ENCODE data around the gene KIRREL1.

Gene KIRREL1

GRCh38 chr1:158058237-158058985, 65.0 kb downstream of the KIRREL1 start:
- in situ Hi-C loops (cut with MboI; ENCODE audit: low sequenced_read_pairs): no loop called here

- in situ Hi-C loops (cut with MboI; ENCODE audit: low sequenced_read_pairs): no loop called here
These were observed 66.5 kb downstream of the KIRREL1 start for GRCh38 chr1:158059984-158060383.

GRCh38 chr1:158062174-158062573, 68.7 kb downstream of the KIRREL1 start:
- in situ Hi-C loops (cut with MboI; ENCODE audit: low sequenced_read_pairs): no loop called here

GRCh38 chr1:158067662-158068061, 74.2 kb downstream of the KIRREL1 start:
- in situ Hi-C loops (cut with MboI; ENCODE audit: low sequenced_read_pairs): no loop called here

- in situ Hi-C loops (cut with MboI; ENCODE audit: low sequenced_read_pairs): no loop called here
These were observed 75.5 kb downstream of the KIRREL1 start for GRCh38 chr1:158068918-158069317.

- in situ Hi-C loops (cut with MboI; ENCODE audit: low sequenced_read_pairs): no loop called here
These were observed 77.7 kb downstream of the KIRREL1 start for GRCh38 chr1:158071138-158071537.

- in situ Hi-C loops (cut with MboI; ENCODE audit: low sequenced_read_pairs): no loop called here
These were observed 81.6 kb downstream of the KIRREL1 start for GRCh38 chr1:158075078-158075477.

- in situ Hi-C loops (cut with MboI; ENCODE audit: low sequenced_read_pairs): no loop called here
These were observed 83.0 kb downstream of the KIRREL1 start for GRCh38 chr1:158076441-158076840.

GRCh38 chr1:158077411-158078256, 84.2 kb downstream of the KIRREL1 start:
- in situ Hi-C loops (cut with MboI; ENCODE audit: low sequenced_read_pairs): no loop called here

- in situ Hi-C loops (cut with MboI; ENCODE audit: low sequenced_read_pairs): no loop called here
These were observed 85.2 kb downstream of the KIRREL1 start for GRCh38 chr1:158078569-158079080.

GRCh38 chr1:158080066-158080465, 86.6 kb downstream of the KIRREL1 start:
- in situ Hi-C loops (cut with MboI; ENCODE audit: low sequenced_read_pairs): no loop called here

GRCh38 chr1:158084336-158084735, 90.9 kb downstream of the KIRREL1 start:
- in situ Hi-C loops (cut with MboI; ENCODE audit: low sequenced_read_pairs): no loop called here

GRCh38 chr1:158084747-158085146, 91.3 kb downstream of the KIRREL1 start:
- in situ Hi-C loops (cut with MboI; ENCODE audit: low sequenced_read_pairs): no loop called here

- in situ Hi-C loops (cut with MboI; ENCODE audit: low sequenced_read_pairs): no loop called here
These were observed 94.0 kb downstream of the KIRREL1 start for GRCh38 chr1:158087320-158087927.

GRCh38 chr1:158089476-158089875, 96.0 kb downstream of the KIRREL1 start:
- in situ Hi-C loops (cut with MboI; ENCODE audit: low sequenced_read_pairs): no loop called here

- in situ Hi-C loops (cut with MboI; ENCODE audit: low sequenced_read_pairs): no loop called here
These were observed 96.6 kb downstream of the KIRREL1 start for GRCh38 chr1:158089925-158090637.

- in situ Hi-C loops (cut with MboI; ENCODE audit: low sequenced_read_pairs): no loop called here
These were observed 99.9 kb downstream of the KIRREL1 start for GRCh38 chr1:158093376-158093775.

- in situ Hi-C loops (cut with MboI; ENCODE audit: low sequenced_read_pairs): no loop called here
These were observed 101.1 kb downstream of the KIRREL1 start for GRCh38 chr1:158094571-158094970.

- in situ Hi-C loops (cut with MboI; ENCODE audit: low sequenced_read_pairs): no loop called here
These were observed 102.4 kb downstream of the KIRREL1 start for GRCh38 chr1:158095737-158096335.

- in situ Hi-C loops (cut with MboI; ENCODE audit: low sequenced_read_pairs): no loop called here
These were observed 104.8 kb downstream of the KIRREL1 start for GRCh38 chr1:158098256-158098655.

Measured in HL-60/S4 (cell line).